A673 (cell line): ENCODE results near the gene FNDC3B. TPM values are rescaled to one million over a fixed set of nuclear protein-coding genes. Genes with fewer than 3 reads are reported as not detected.

Source experiments
- BruUV-seq: library from RNA; stranded (reverse); fragments of 400-500 nt; replicated peaks from 2 replicates; lab custom pipeline; 2021; lab: Mats Ljungman, UMichigan
- CTCF ChIA-PET: fragments of 300-600 bp; sonication (Branson Sonifier 250); formaldehyde crosslinking; loops from one replicate; lab custom pipeline; 2022; ENCODE audit warnings: antibody characterized with exemption; lab: Charles Lee
- POLR2A ChIA-PET: fragments of 300-600 bp; sonication (Branson Sonifier 250); formaldehyde crosslinking; loops from one replicate; lab custom pipeline; 2022; ENCODE audit warnings: antibody characterized with exemption; ENCODE audit not compliant: low non-redundant PET; lab: Charles Lee
- DNase-seq: peaks from one replicate; pipeline ENCODE4 v3.0.0-alpha.2; 2015; ENCODE audit warnings: low spot score
- H3K27ac ChIP-seq: fragments of 200-600 bp; sonication (generic); 2 replicates; pipeline ENCODE4 v1.5.1; 2016; ENCODE audit warnings: mixed run types, low read depth, mild to moderate bottlenecking, mixed read lengths, antibody characterized with exemption, low read length; ENCODE audit not compliant: poor library complexity, severe bottlenecking
- H3K27me3 ChIP-seq: fragments of 200-600 bp; sonication (generic); replicated peaks from 2 replicates; pipeline ENCODE4 v1.6.1; 2017; ENCODE audit warnings: mixed run types, low read depth, mild to moderate bottlenecking, mixed read lengths, antibody characterized with exemption, low read length; ENCODE audit not compliant: insufficient read depth, poor library complexity
- H3K36me3 ChIP-seq: fragments of 200-600 bp; sonication (generic); 2 replicates; pipeline ENCODE4 v1.6.1; 2016; ENCODE audit warnings: mixed run types, mild to moderate bottlenecking, mixed read lengths, antibody characterized with exemption, low read length; ENCODE audit not compliant: insufficient read depth, poor library complexity, severe bottlenecking
- H3K4me1 ChIP-seq: fragments of 200-600 bp; sonication (generic); 2 replicates; pipeline ENCODE4 v1.6.1; 2017; ENCODE audit warnings: mixed run types, mild to moderate bottlenecking, mixed read lengths, antibody characterized with exemption, low read length; ENCODE audit not compliant: insufficient read depth, poor library complexity, severe bottlenecking
- H3K4me3 ChIP-seq: fragments of 200-600 bp; sonication (generic); 2 replicates; pipeline ENCODE4 v1.5.1; 2016; ENCODE audit warnings: low read depth, mixed run types, mild to moderate bottlenecking, mixed read lengths, low read length; ENCODE audit not compliant: poor library complexity, severe bottlenecking
- H3K9me3 ChIP-seq: fragments of 200-600 bp; sonication (generic); 2 replicates; pipeline ENCODE4 v1.6.1; 2016; ENCODE audit warnings: mixed run types, low read depth, mild to moderate bottlenecking, mixed read lengths, antibody characterized with exemption, low read length; ENCODE audit not compliant: poor library complexity, severe bottlenecking
- EZH2 ChIP-seq: fragments of 200-600 bp; sonication (generic); IDR thresholded peaks from 2 replicates; pipeline ENCODE4 v1.6.1; 2017; ENCODE audit warnings: borderline replicate concordance, low read depth, mild to moderate bottlenecking, mixed read lengths, antibody characterized with exemption, low read length; ENCODE audit not compliant: poor library complexity, severe bottlenecking
- intact Hi-C: fragments of 100-400 bp; cut with micrococcal nuclease; formaldehyde crosslinking; loops from one replicate; pipeline ENCODE4 v1.10.0; 2022; ENCODE audit not compliant: unreplicated experiment
- total RNA-seq: library from RNA; stranded (reverse); gene quantifications from 2 replicates; pipeline ENCODE4 v1.2.3, GENCODE V29; 2021
- TF ChIP-seq, protein P1 (sequence below): fragments of 300-800, 200-600 bp; sonication (generic); conservative IDR thresholded peaks from 2 replicates; pipeline ENCODE4 v1.5.1; 2017; ENCODE audit warnings: low read depth, mild to moderate bottlenecking, antibody characterized with exemption, low read length, moderate library complexity, mixed read lengths

The FNDC3B gene
- total RNA-seq, 1 experiment from 2014 or later: 50.8 TPM

GRCh38 chr3:172334671-172335207 lies 295.4 kb downstream of the FNDC3B start:
- Histone ChIP-seq H3K4me3 (no peak overlapping the region), H3K36me3 (peaks cover 5% of the 10 kb centered on the region), H3K27ac (no peak overlapping the region), H3K9me3 (no peaks in the 10 kb centered on the region), H3K4me1 (peaks cover 4% of the 10 kb centered on the region), H3K27me3 (no peaks in the 10 kb centered on the region)
- intact Hi-C loops: loop anchor here (5.0 kb wide), 4 partner anchors 143 to 687 kb away; partner anchors contain the start of gene FNDC3B
- no peak for DNase-seq
- CTCF ChIA-PET: interaction anchor here (0.9 kb wide), 1 partner anchor 34 kb away, joined by 5 read pairs; no protein-coding TSS in a partner anchor
- POLR2A ChIA-PET: no interaction called here
- BruUV-seq: no TSS peak
- TF ChIP-seq, protein P1, sequence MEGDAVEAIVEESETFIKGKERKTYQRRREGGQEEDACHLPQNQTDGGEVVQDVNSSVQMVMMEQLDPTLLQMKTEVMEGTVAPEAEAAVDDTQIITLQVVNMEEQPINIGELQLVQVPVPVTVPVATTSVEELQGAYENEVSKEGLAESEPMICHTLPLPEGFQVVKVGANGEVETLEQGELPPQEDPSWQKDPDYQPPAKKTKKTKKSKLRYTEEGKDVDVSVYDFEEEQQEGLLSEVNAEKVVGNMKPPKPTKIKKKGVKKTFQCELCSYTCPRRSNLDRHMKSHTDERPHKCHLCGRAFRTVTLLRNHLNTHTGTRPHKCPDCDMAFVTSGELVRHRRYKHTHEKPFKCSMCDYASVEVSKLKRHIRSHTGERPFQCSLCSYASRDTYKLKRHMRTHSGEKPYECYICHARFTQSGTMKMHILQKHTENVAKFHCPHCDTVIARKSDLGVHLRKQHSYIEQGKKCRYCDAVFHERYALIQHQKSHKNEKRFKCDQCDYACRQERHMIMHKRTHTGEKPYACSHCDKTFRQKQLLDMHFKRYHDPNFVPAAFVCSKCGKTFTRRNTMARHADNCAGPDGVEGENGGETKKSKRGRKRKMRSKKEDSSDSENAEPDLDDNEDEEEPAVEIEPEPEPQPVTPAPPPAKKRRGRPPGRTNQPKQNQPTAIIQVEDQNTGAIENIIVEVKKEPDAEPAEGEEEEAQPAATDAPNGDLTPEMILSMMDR: no peak
- TF ChIP-seq EZH2: no peak

- no peaks in the 10 kb centered on the region for H3K4me1 ChIP-seq
- no peak overlapping the region for H3K27ac ChIP-seq
- no peaks in the 10 kb centered on the region for H3K27me3 ChIP-seq
- CTCF ChIA-PET: no interaction called here
- peaks cover 15% of the 10 kb centered on the region for H3K36me3 ChIP-seq
- no TSS peak for BruUV-seq
- H3K9me3 ChIP-seq: no peaks in the 10 kb centered on the region
- H3K4me3 ChIP-seq: no peak overlapping the region
- TF ChIP-seq, protein P1: no peak
- TF ChIP-seq EZH2: no peak
- intact Hi-C loops: loop anchor here (5.0 kb wide), 3 partner anchors 508 to 693 kb away; no protein-coding TSS in a partner anchor
- no peak for DNase-seq
- POLR2A ChIA-PET: no interaction called here
These were observed 300.5 kb downstream of the FNDC3B start for GRCh38 chr3:172339892-172340291.

DNA sequence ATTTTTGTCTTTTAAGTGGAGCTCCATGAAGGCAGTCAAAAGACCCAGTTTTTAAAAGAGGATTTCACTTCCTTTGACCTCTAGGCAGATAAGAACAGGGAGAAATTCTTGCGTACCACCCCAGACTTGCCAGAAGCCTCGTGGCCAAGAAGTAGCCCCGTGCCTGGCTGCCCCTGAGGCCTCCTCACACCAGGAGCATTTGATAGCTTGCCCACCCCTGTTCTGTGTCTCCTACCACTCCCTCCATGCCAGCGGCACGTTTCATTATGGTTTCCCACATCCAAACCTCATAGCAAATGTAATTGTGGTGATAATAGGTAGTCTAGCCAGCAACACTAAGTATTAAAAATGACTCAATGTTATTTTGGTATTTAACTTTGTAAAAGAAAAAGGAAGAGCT lies 301.2 kb downstream of the FNDC3B start:
- Histone ChIP-seq H3K27ac (no peak overlapping the region), H3K9me3 (no peaks in the 10 kb centered on the region), H3K27me3 (no peaks in the 10 kb centered on the region), H3K36me3 (peaks cover 18% of the 10 kb centered on the region), H3K4me1 (no peaks in the 10 kb centered on the region), H3K4me3 (no peak overlapping the region)
- DNase-seq: no peak
- ChIA-PET CTCF (interaction anchor here (1.5 kb wide), 1 partner anchor 8 kb away, joined by 10 read pairs; no protein-coding TSS in a partner anchor), POLR2A (no interaction called here)
- TF ChIP-seq EZH2: no peak
- TF ChIP-seq, protein P1: no peak
- intact Hi-C loops: loop anchor here (5.0 kb wide), 2 partner anchors 508 to 638 kb away; no protein-coding TSS in a partner anchor
- no TSS peak for BruUV-seq
